Karpas-422 (cell line): ENCODE results near the gene KCNJ8. TPM values are rescaled to one million over a fixed set of nuclear protein-coding genes. Genes with fewer than 3 reads are reported as not detected.
"Not testable (repeated sequence)": the region's sequence is repeated elsewhere in the genome, so short reads cannot be mapped to it uniquely, and the experiment has no call there.

ENCODE experiments used
- DNase-seq: peaks from one replicate; pipeline ENCODE4 v3.0.0-alpha.2; 2015
- H2AFZ ChIP-seq: fragments of 200-600 bp; sonication (generic); 2 replicates; pipeline ENCODE4 v1.6.1; 2014; ENCODE audit warnings: antibody characterized with exemption, low read length, mixed read lengths
- H3K27ac ChIP-seq: fragments of 200-600 bp; sonication (generic); 2 replicates; pipeline ENCODE4 v1.5.1; 2014; ENCODE audit warnings: mild to moderate bottlenecking, low read length, moderate library complexity
- H3K27me3 ChIP-seq: fragments of 200-600 bp; sonication (generic); 2 replicates; pipeline ENCODE4 v1.6.1; 2014; ENCODE audit warnings: low read length, mixed read lengths
- H3K36me3 ChIP-seq: fragments of 200-600 bp; sonication (generic); 2 replicates; pipeline ENCODE4 v1.6.1; 2014; ENCODE audit warnings: low read length, mixed read lengths; ENCODE audit not compliant: insufficient read depth
- H3K4me1 ChIP-seq: fragments of 200-600 bp; sonication (generic); 2 replicates; pipeline ENCODE4 v1.6.1; 2014; ENCODE audit warnings: mild to moderate bottlenecking, low read length, mixed read lengths
- H3K4me2 ChIP-seq: fragments of 200-600 bp; sonication (generic); 2 replicates; pipeline ENCODE4 v1.6.1; 2014; ENCODE audit warnings: low read length, low read depth, mild to moderate bottlenecking; ENCODE audit not compliant: poor library complexity, severe bottlenecking
- H3K4me3 ChIP-seq: fragments of 200-600 bp; sonication (generic); 2 replicates; pipeline ENCODE4 v1.5.1; 2014; ENCODE audit warnings: mild to moderate bottlenecking, antibody characterized with exemption, low read length, mixed read lengths
- H3K79me2 ChIP-seq: fragments of 200-600 bp; sonication (generic); 2 replicates; pipeline ENCODE4 v1.6.1; 2014; ENCODE audit warnings: mild to moderate bottlenecking, low read length, mixed read lengths
- H3K9ac ChIP-seq: fragments of 200-600 bp; sonication (generic); 2 replicates; pipeline ENCODE4 v1.6.0; 2014; ENCODE audit warnings: low read length
- H3K9me2 ChIP-seq: fragments of 200-600 bp; sonication (generic), shearing (Covaris generic); replicated peaks from 2 replicates; pipeline ENCODE4 v1.6.0; 2014; ENCODE audit warnings: mild to moderate bottlenecking, low read length, moderate library complexity; ENCODE audit not compliant: insufficient read depth
- H3K9me3 ChIP-seq: fragments of 300-700, 200-600 bp; sonication (generic); 2 replicates; pipeline ENCODE4 v1.6.1; 2014; ENCODE audit warnings: low read length, mixed read lengths
- H4K20me1 ChIP-seq: fragments of 200-600 bp; sonication (generic); 2 replicates; pipeline ENCODE4 v1.6.1; 2014; ENCODE audit warnings: mild to moderate bottlenecking, antibody characterized with exemption, low read length, low read depth; ENCODE audit not compliant: insufficient read depth
- total RNA-seq: library from RNA; depleted of rRNA; stranded (reverse); fragments of >200 nt; shearing (Covaris generic); gene quantifications from 2 replicates; pipeline ENCODE4 v1.2.3, GENCODE V29; 2014; ENCODE audit warnings: low replicate concordance

Gene KCNJ8
- total RNA-seq, 1 experiment from 2014 or later: not detected

DNA sequence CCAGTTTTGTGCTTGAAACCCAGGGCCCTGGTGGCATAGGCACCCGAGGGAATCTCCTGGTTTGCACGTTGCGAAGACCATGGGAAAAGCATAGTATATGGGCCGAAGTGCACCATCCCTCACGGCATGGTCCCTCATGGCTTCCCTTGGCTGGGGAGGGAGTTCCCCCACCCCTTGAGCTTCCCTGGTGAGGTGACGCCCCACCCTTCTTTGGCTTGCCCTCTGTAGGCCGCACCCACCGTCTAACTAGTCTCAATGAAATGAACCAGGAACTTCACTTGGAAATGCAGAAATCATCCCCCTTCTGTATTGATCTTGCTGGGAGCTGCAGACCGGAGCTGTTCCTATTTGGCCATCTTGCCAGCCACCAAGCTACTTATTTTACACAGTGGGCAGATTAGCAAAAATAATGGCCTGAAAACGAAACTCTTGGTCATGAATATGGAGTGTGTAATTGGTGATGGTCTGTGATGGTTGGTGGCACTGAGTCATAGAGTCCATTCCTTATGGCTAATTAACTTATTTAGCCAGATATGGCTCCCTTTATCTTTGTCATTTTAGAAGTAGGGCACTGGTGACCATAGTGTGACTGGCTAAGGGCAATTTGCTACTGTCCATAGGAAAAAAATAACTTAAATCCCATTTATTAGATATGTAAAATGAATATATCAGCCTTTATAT is 21.3 kb upstream of the KCNJ8 start:
- Histone ChIP-seq H3K79me2 (no peaks in the 10 kb centered on the region), H2AFZ (no peak overlapping the region), H3K9me3 (no peaks in the 10 kb centered on the region), H3K9ac (no peak overlapping the region), H3K4me3 (no peak overlapping the region), H4K20me1 (no peaks in the 10 kb centered on the region), H3K4me1 (no peaks in the 10 kb centered on the region), H3K9me2 (no peaks in the 10 kb centered on the region), H3K27ac (no peak overlapping the region), H3K36me3 (no peaks in the 10 kb centered on the region), H3K27me3 (no peaks in the 10 kb centered on the region), H3K4me2 (no peak overlapping the region)
- DNase-seq: no peak

DNA sequence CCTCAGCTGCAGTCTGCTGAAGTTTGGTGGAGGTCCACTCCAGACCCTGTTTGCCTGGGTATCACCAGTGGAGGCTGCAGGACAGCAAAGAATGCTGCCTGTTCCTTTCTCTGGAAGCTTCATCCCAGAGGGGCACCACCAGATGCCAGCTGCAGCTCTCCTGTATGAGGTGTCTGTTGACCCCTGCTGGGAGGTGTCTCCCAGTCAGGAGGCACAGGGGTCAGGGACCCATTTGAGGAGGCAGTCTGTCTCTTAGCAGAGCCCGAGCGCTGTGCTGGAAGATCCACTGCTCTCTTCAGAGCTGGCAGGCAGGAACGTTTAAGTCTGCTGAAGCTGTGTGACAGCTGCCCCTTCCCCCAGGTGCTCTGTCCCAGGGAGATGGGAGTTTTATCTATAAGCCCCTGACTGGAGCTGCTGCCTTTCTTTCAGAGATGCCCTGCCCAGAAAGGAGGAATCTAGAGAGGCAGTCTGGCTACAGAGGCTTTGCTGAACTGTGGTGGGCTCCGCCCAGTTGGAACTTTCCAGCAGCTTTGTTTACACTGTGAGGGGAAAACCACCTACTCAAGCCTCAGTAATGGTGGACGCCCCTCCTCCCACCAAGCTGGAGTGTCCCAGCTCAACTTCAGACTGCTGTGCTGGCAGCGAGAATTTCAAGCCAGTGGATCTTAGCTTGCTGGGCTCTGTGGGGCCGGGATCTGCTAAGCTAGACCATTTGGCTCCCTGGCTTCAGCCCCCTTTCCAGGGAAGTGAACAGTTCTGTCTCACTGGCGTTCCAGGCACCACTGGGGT is 20.5 kb upstream of the KCNJ8 start:
- H3K9me2 ChIP-seq, H2AFZ ChIP-seq, H3K4me2 ChIP-seq, H3K27me3 ChIP-seq, H3K27ac ChIP-seq, H3K79me2 ChIP-seq, H3K36me3 ChIP-seq, H3K4me3 ChIP-seq, H3K9me3 ChIP-seq, H3K4me1 ChIP-seq, DNase-seq, H3K9ac ChIP-seq, H4K20me1 ChIP-seq: not testable (repeated sequence)

DNA sequence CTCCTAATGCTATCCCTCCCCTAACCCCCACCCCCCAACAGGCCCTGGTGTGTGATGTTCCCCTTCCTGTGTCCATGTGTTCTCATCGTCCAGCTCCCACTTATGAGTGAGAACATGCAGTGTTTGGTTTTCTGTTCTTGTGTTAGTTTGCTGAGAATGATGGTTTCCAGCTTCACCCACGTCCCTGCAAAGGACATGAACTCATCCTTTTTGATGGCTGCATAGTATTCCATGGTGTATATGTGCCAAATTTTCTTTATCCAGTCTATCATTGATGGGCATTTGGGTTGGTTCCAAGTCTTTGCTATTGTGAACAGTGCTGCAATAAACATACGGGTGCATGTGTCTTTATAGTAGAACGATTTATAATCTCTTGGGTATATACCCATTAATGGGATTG is 15.2 kb upstream of the KCNJ8 start:
- H3K36me3 ChIP-seq, H3K9me2 ChIP-seq, H3K4me1 ChIP-seq, H3K27ac ChIP-seq, H3K9ac ChIP-seq, H3K79me2 ChIP-seq, H3K4me3 ChIP-seq, H3K9me3 ChIP-seq, H3K27me3 ChIP-seq, DNase-seq, H2AFZ ChIP-seq, H3K4me2 ChIP-seq, H4K20me1 ChIP-seq: not testable (repeated sequence)

DNA sequence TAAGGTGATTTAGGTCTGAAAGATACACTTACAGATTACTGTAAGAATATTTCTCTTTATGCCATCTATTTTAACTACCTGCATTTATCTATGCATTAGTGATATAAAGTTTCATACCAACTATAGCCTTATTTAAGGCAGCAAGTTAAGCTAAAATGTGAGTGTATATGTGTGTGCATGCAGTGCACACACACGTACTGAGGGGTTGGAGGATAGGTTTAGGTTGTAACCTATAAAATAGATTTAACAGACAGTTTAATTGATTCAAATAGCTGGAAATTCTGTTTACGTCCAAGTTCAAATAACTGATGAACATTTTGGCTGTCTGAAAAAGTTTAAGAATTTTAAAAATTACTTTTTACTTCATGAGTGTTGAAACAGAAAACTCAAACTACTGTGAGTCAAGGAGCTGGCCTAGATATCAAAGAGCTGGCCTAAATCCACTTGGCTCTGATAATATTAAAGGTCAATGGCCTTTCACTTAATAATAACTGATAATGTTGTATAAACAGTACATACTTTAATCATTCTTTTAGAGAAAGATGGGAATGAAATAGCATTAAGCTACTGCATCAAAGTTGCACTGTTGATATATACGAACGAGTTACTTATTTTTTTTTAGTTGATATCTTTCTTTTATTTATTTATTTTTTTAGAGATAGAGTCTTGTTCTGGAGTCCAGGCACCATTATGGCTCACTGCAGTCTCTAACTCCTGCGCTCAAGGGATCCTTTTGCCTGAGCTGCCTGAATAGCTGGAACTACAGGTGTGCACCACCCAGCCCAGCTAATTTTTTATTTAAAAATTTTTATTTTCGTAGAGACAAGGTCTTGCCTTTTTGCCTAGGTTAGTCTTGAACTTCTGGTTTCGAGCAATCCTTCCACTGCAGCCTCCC is 13.8 kb upstream of the KCNJ8 start:
- DNase-seq: no peak
- H3K4me3 ChIP-seq: no peak overlapping the region
- H3K27ac ChIP-seq: no peak overlapping the region
- H4K20me1 ChIP-seq: no peaks in the 10 kb centered on the region
- no peaks in the 10 kb centered on the region for H3K9me2 ChIP-seq
- no peaks in the 10 kb centered on the region for H3K9me3 ChIP-seq
- no peaks in the 10 kb centered on the region for H3K4me1 ChIP-seq
- no peak overlapping the region for H3K4me2 ChIP-seq
- no peak overlapping the region for H3K9ac ChIP-seq
- H3K79me2 ChIP-seq: no peaks in the 10 kb centered on the region
- H3K36me3 ChIP-seq: no peaks in the 10 kb centered on the region
- H3K27me3 ChIP-seq: no peaks in the 10 kb centered on the region
- H2AFZ ChIP-seq: no peak overlapping the region

DNA sequence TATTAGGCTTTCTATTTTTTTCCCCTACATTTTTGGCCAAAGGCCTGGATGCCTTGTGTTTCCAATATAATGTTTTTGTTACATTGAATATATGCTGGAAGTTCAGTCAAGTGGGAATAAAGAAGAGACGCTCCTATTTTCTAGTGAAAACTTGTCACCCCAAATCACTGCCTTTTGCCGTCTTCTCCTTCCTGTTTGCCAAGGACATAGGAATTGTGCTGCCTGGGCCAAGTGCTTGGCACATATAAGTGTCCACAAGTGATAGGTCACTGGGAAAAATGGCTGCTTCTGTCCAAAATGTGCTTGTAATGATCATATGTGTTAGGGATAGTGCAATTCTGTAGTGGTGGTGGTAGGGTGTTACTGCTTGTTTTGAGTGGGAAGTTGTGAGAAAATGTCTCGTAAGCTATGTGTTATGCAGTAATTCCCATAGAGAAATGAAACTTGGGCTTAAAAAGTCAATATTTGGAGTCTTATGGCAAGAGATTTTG is 11.6 kb upstream of the KCNJ8 start:
- H3K9me3 ChIP-seq: no peaks in the 10 kb centered on the region
- no peaks in the 10 kb centered on the region for H3K27me3 ChIP-seq
- DNase-seq: no peak
- no peak overlapping the region for H3K4me2 ChIP-seq
- no peak overlapping the region for H3K27ac ChIP-seq
- H3K9me2 ChIP-seq: no peaks in the 10 kb centered on the region
- H2AFZ ChIP-seq: no peak overlapping the region
- H3K4me1 ChIP-seq: no peaks in the 10 kb centered on the region
- no peak overlapping the region for H3K4me3 ChIP-seq
- no peaks in the 10 kb centered on the region for H4K20me1 ChIP-seq
- H3K36me3 ChIP-seq: no peaks in the 10 kb centered on the region
- no peaks in the 10 kb centered on the region for H3K79me2 ChIP-seq
- no peak overlapping the region for H3K9ac ChIP-seq

DNA sequence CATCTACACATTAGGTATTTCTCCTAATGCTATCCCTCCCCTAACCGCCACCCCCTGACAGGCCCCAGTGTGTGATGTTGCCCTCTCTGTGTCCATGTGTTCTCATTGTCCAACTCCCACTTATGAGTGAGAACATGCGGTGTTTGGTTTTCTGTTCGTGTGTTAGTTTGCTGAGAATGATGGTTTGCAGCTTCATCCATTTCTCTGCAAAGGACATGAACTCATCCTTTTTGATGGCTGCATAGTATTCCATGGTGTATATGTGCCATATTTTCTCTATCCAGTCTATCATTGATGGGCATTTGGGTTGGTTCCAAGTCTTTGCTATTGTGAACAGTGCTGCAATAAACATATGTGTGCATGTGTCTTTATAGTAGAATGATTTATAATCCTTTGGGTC is 8.2 kb upstream of the KCNJ8 start:
- not testable (repeated sequence) for H4K20me1 ChIP-seq, H3K4me3 ChIP-seq, H3K36me3 ChIP-seq, H3K4me2 ChIP-seq, H3K9me2 ChIP-seq, H3K9ac ChIP-seq, H3K27ac ChIP-seq, H3K27me3 ChIP-seq, H2AFZ ChIP-seq, H3K4me1 ChIP-seq, DNase-seq, H3K79me2 ChIP-seq, H3K9me3 ChIP-seq

DNA sequence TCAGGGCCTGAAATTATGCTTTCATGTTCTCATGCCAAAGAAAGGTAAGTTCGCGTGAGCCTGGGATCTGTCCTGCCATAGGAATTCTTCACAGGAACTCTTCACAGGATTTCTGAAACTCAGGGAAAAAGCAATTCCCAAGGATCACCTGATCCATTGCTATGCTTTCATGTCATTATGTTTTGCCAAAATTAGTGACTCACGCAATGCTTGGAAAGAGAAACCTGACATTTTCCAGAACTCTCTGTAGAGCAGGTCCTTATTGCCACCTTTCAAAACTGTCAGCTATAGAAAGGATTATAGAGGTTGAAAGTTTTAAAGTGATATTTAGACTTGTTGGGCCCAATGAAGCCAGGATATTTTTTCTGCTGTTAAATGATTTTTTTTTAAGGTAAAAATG is 6.3 kb upstream of the KCNJ8 start:
- H3K9me2 ChIP-seq: no peaks in the 10 kb centered on the region
- H3K36me3 ChIP-seq: no peaks in the 10 kb centered on the region
- no peaks in the 10 kb centered on the region; the same call in 1 of the 2 replicates for H3K4me1 ChIP-seq
- no peaks in the 10 kb centered on the region for H3K9me3 ChIP-seq
- no peaks in the 10 kb centered on the region for H3K79me2 ChIP-seq
- H3K4me3 ChIP-seq: no peak overlapping the region
- no peak overlapping the region for H3K9ac ChIP-seq
- no peaks in the 10 kb centered on the region for H4K20me1 ChIP-seq
- H3K27me3 ChIP-seq: no peaks in the 10 kb centered on the region
- no peak overlapping the region for H2AFZ ChIP-seq
- no peak for DNase-seq
- no peak overlapping the region for H3K4me2 ChIP-seq
- no peak overlapping the region for H3K27ac ChIP-seq

DNA sequence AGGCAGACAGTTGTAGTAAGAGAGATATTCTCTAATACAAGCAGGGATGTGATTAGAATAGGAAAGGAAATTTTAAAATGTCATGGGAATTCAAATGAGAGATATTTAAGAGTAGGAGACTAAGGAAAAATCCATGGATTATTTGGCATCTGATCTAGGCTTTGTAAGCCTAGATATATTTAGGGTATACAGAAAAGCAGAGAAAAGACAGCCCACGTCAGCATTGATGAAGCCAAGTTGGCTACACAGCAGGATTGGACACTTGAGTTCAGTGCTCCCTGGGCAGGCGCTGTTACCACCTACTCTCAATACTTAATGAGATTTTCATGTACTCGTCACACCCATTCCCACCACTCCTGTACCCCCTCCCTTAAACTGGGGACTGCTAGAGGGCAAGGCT is 1.7 kb upstream of the KCNJ8 start:
- Histone ChIP-seq H3K27me3 (no peaks in the 10 kb centered on the region), H3K9me3 (no peaks in the 10 kb centered on the region), H2AFZ (no peak overlapping the region), H3K4me2 (no peak overlapping the region), H3K79me2 (no peaks in the 10 kb centered on the region), H3K4me3 (no peak overlapping the region), H3K9me2 (no peaks in the 10 kb centered on the region), H3K9ac (no peak overlapping the region), H3K4me1 (peaks cover 3% of the 10 kb centered on the region; the same call in 1 of the 2 replicates), H3K36me3 (no peaks in the 10 kb centered on the region), H3K27ac (no peak overlapping the region), H4K20me1 (no peaks in the 10 kb centered on the region)
- no peak for DNase-seq
